ENCODE data around the gene TOR1AIP1. TPM values are rescaled to one million over a fixed set of nuclear protein-coding genes. Genes with fewer than 3 reads are reported as not detected.

Gene TOR1AIP1
- total RNA-seq, 1 experiment from 2014 or later = 17.3 TPM

- TF ChIP-seq ZNF263 (CRISPR knock-in tag; IDR thresholded peaks at IDR 0.05; ENCODE audit: low read depth) (no peak), TEAD4 (CRISPR knock-in tag; IDR thresholded peaks at IDR 0.05) (no peak), ZNF281 (CRISPR knock-in tag; IDR thresholded peaks at IDR 0.05) (no peak), SMAD3 (CRISPR knock-in tag; IDR thresholded peaks at IDR 0.05; ENCODE audit: borderline replicate concordance) (no peak), TCF7 (CRISPR knock-in tag; IDR thresholded peaks at IDR 0.05; ENCODE audit: low read depth) (no peak), ESRRA (CRISPR knock-in tag; IDR thresholded peaks at IDR 0.05; ENCODE audit: borderline replicate concordance) (no peak)
These were observed 25.8 kb upstream of the TOR1AIP1 start (continued) for GRCh38 chr1:179856296-179856695.

- POLR2A ChIA-PET = no interaction called here
- Mint-ChIP-seq H3K4me3 (no peak overlapping the region), H3K27me3 (ENCODE audit: low read depth) (no peaks in the 10 kb centered on the region), H3K4me1 (no peaks in the 10 kb centered on the region), H3K27ac (no peak overlapping the region), H3K36me3 (no peaks in the 10 kb centered on the region), H3K9me3 (no peaks in the 10 kb centered on the region)
- CTCF ChIA-PET = no interaction called here
- TF ChIP-seq AFF4 (CRISPR knock-in tag; IDR thresholded peaks at IDR 0.05; ENCODE audit: borderline replicate concordance) (no peak), CBFB (CRISPR knock-in tag; IDR thresholded peaks at IDR 0.05; ENCODE audit: low read depth) (no peak), GRHL2 (CRISPR knock-in tag; IDR thresholded peaks at IDR 0.05; ENCODE audit: insufficient replicate concordance, severe bottlenecking) (no peak)
- DNase-seq (ENCODE audit: low spot score) (no peak), ATAC-seq (no peak)
These were observed 25.1 kb upstream of the TOR1AIP1 start for GRCh38 chr1:179857009-179857408.

- Mint-ChIP-seq H3K4me1 (no peaks in the 10 kb centered on the region), H3K27me3 (ENCODE audit: low read depth) (no peaks in the 10 kb centered on the region), H3K27ac (no peak overlapping the region; the same call in 1 of the 2 replicates), H3K9me3 (no peaks in the 10 kb centered on the region), H3K4me3 (no peak overlapping the region), H3K36me3 (peaks cover 24% of the 10 kb centered on the region)
- ATAC-seq (no peak), DNase-seq (ENCODE audit: low spot score) (no peak)
- ChIA-PET POLR2A (no interaction called here), CTCF (interaction anchor here (1.2 to 1.4 kb wide), 2 partner anchors 46 to 318 kb away, joined by 3 to 5 read pairs; no protein-coding TSS in a partner anchor)
- no peak for TF ChIP-seq MXD4 (CRISPR knock-in tag; IDR thresholded peaks at IDR 0.05; ENCODE audit: borderline replicate concordance)
- no peak for TF ChIP-seq CREM (CRISPR knock-in tag; IDR thresholded peaks at IDR 0.05)
- TF ChIP-seq SMAD3 (CRISPR knock-in tag; IDR thresholded peaks at IDR 0.05; ENCODE audit: borderline replicate concordance) = no peak
- no peak for TF ChIP-seq E2F5 (CRISPR knock-in tag; IDR thresholded peaks at IDR 0.05)
- no peak for TF ChIP-seq RELA (CRISPR knock-in tag; IDR thresholded peaks at IDR 0.05; ENCODE audit: borderline replicate concordance)
- no peak for TF ChIP-seq PRDM15 (CRISPR knock-in tag; IDR thresholded peaks at IDR 0.05)
These were observed 21.4 kb upstream of the TOR1AIP1 start for GRCh38 chr1:179860652-179861051.

Measured in WTC11 (cell line).